ENCODE data around the gene MACF1. TPM values are rescaled to one million over a fixed set of nuclear protein-coding genes. Genes with fewer than 3 reads are reported as not detected.

The MACF1 gene
- total RNA-seq, 4 donors from 2014 or later: 210 to 602 (median 573) TPM

DNA sequence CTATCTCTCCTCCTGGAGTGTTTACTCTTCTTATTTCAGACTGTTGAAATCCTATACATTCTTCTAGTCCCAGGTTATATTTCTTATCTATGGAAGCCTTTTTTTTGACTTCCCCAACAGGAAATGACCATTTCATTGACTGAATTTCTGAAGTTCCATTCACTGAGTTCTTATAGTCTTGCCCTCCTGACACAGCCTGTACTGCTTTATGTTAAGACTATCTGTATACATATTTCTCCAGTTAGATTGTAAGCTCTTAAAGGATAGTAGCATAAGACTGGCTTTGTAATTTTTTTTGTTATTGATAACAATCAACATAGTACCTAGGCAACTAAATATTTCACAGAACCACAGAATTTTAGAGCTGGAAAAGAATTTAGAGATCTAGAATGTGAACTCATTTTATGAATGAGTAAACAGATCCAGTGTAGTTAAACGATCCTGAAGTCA lies 14.9 kb upstream of the MACF1 start:
- no peaks in the 10 kb centered on the region for H3K9me3 ChIP-seq
- no peaks in the 10 kb centered on the region for H3K27me3 ChIP-seq
- TF ChIP-seq POLR2A (IDR thresholded peaks at IDR 0.05): no peak
- TF ChIP-seq, protein P1, sequence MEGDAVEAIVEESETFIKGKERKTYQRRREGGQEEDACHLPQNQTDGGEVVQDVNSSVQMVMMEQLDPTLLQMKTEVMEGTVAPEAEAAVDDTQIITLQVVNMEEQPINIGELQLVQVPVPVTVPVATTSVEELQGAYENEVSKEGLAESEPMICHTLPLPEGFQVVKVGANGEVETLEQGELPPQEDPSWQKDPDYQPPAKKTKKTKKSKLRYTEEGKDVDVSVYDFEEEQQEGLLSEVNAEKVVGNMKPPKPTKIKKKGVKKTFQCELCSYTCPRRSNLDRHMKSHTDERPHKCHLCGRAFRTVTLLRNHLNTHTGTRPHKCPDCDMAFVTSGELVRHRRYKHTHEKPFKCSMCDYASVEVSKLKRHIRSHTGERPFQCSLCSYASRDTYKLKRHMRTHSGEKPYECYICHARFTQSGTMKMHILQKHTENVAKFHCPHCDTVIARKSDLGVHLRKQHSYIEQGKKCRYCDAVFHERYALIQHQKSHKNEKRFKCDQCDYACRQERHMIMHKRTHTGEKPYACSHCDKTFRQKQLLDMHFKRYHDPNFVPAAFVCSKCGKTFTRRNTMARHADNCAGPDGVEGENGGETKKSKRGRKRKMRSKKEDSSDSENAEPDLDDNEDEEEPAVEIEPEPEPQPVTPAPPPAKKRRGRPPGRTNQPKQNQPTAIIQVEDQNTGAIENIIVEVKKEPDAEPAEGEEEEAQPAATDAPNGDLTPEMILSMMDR (IDR thresholded peaks at IDR 0.05): no peak
- no peaks in the 10 kb centered on the region for H3K36me3 ChIP-seq
- H3K4me3 ChIP-seq: no peak overlapping the region
- no peak for DNase-seq
- intact Hi-C loops (cut with DNase I; ENCODE audit: low total_unique reads): loop anchor here (5.0 kb wide), 1 partner anchor 82 kb away; no protein-coding TSS in a partner anchor
- H3K27ac ChIP-seq: peak overlapping the region; percentile 25 to 45
- peaks cover 0 to 3% of the 10 kb centered on the region in 2 donors for H3K4me1 ChIP-seq

DNA sequence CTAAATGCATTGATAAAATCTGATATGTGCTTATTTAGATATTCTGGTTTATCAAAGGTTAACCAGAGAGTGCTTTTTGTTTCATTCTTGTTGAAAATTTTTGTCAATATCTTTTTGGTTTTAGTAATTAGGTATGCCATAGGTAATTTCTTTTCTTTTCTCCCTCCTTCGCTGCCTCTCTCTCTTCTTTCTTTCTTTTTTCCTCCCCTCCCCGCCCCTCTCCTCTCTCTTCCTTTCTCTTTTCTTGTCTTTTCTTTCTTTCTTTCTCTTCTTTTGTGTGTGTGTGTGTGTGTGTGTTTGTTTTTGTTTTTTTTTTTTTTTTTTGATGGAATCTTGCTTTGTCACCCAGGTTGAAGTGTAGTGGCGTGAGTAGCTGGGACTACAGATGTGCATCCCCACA lies 14.4 kb upstream of the MACF1 start:
- H3K27ac ChIP-seq: peak overlapping the region in 1 of 2 donors; percentile 45
- H3K27me3 ChIP-seq: no peaks in the 10 kb centered on the region
- H3K9me3 ChIP-seq: no peaks in the 10 kb centered on the region
- TF ChIP-seq, protein P1 (IDR thresholded peaks at IDR 0.05): no peak
- TF ChIP-seq POLR2A (IDR thresholded peaks at IDR 0.05): no peak
- intact Hi-C loops (cut with DNase I; ENCODE audit: low total_unique reads): no loop called here
- peaks cover 0 to 3% of the 10 kb centered on the region in 2 donors for H3K4me1 ChIP-seq
- no peak for DNase-seq
- H3K4me3 ChIP-seq: no peak overlapping the region
- H3K36me3 ChIP-seq: no peaks in the 10 kb centered on the region

DNA sequence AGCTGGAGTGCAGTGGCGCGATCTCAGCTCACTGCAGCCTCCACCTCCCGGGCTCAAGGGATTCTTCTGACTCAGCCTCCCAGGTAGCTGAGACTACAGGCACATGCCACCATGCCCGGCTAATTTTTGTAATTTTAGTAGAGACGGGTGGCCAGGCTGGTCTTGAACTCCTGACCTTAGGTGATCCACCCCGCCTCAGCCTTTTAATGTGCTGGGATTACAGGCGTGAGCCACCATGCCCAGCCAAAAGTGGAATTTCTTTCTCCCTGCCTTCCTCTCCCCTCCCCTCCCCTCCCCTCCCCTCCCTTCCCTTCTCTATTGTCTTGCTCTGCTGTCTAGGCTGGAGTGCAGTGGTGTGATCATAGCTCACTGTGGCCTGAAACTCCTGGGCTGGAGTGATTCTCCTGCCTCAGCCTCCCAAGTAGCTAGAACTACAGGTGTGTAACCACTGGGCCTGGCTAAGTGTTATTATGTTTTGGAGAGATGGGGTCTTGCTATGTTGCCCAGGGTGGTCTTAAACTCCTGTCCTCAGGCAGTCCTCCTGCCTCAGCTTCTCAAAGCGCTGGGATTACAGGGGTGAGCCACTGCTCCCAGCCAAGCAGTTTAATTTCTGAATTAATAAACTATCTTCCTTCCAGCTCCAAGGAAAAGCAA lies 10.0 kb upstream of the MACF1 start:
- no peak for TF ChIP-seq POLR2A (IDR thresholded peaks at IDR 0.05)
- Histone ChIP-seq H3K4me1 (peaks cover 0 to 8% of the 10 kb centered on the region in 2 donors), H3K27me3 (no peaks in the 10 kb centered on the region), H3K27ac (peak overlapping the region; percentile 93 to 99), H3K9me3 (no peaks in the 10 kb centered on the region), H3K36me3 (no peaks in the 10 kb centered on the region), H3K4me3 (no peak overlapping the region)
- intact Hi-C loops (cut with DNase I; ENCODE audit: low total_unique reads): no loop called here
- no peak for DNase-seq

DNA sequence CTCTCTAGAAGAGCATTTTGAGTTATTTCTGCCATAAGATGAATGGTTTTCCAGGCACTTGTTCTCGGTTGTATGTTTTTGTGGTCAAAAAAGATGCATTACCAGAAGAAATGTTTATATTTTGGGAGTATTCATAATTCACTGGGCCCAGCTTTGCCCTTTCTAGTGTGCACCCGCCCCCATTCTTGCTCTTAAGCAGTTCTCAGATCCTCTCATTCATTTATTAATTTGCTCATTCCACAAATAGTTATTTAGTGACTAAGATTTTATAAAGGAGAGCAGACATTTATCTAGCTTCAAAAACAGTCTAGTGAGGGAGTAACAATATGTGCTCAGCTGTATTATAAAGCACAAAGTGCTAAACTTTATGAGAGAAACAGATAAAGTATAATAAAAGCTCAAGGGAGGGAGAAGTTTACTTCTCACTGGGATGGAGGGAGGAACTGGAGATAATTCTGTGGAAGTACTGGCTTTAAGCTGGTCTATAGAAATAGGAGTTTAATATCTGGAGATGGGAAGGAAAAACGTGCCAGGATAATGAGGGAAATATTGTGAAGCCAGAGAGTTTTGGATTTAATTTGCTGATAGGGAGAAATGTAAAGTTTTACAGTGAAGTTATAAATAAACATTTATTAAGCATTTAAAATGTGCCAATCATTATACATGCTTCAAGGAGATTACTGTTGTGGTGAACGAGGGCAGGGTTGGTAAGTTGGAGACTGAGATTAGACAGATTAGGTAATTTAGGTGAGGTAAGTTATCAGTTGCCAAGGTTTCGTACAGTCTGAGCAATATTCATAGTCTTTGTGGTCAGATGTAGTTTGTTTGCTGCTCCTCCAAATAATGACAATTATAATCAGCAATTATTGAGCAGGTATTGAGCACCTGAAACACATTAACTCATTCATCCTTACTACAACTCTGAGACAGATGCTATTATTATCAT lies 9.1 kb upstream of the MACF1 start:
- intact Hi-C loops (cut with DNase I; ENCODE audit: low total_unique reads): no loop called here
- Histone ChIP-seq H3K27ac (peak overlapping the region; percentile 93 to 99), H3K4me1 (peaks cover 0 to 8% of the 10 kb centered on the region in 2 donors)

DNA sequence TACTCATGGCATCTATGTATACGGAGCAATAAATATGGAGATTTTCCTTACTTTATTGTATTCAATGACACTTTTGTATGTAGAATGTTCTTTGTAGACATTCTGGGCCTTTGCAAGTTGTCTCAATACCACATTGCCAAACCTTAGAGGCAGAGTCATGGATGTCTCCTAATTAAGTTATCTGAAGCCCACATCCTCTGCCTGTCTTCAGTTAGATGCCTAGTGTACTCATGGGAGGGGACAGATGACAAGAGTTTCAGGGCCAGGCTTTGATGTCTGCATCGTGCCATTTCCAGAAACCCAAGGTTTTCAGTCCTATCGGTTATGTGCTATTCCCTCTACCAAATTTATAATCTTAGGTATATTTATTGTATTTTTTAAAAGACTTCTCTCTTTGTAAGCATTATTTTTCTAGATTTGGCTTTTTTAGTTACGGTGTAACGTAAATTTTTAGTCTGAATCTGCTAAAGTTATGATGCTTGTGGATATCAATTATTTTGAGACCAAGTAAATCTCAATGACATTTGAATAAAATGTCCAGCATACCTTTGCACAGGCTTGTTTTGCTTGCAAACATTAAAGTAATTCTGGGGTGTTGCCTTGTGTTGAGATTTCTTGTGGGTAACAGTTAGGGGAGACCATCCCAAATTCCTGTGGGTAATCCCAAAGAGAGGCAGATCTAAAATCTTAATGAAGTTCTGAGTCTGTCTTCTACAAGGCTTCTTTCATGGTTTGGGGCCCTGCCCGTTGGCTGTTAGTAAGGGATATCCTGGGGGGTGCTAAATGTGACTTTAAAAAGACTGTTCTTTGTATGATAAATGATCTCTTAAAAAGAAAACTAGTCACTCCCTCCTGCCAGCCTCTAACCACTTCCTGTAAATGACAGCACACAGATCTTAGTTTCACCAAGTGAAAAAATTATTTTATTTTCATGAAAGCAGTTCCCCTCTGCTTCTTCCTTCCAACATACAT lies 8.0 kb upstream of the MACF1 start:
- Histone ChIP-seq H3K9me3 (no peaks in the 10 kb centered on the region), H3K27ac (peak overlapping the region; percentile 93 to 99), H3K36me3 (no peaks in the 10 kb centered on the region), H3K4me3 (no peak overlapping the region), H3K27me3 (no peaks in the 10 kb centered on the region), H3K4me1 (peaks cover 0 to 6% of the 10 kb centered on the region in 2 donors)
- DNase-seq: no peak
- TF ChIP-seq, protein P1 (IDR thresholded peaks at IDR 0.05): no peak
- TF ChIP-seq POLR2A (IDR thresholded peaks at IDR 0.05): no peak
- intact Hi-C loops (cut with DNase I; ENCODE audit: low total_unique reads): no loop called here

More for the DNA sequence above, 9.1 kb upstream of the MACF1 start:
- Histone ChIP-seq H3K27me3 (no peaks in the 10 kb centered on the region), H3K4me3 (no peak overlapping the region), H3K36me3 (no peaks in the 10 kb centered on the region), H3K9me3 (no peaks in the 10 kb centered on the region)
- no peak for TF ChIP-seq POLR2A (IDR thresholded peaks at IDR 0.05)
- DNase-seq: no peak

All from uterus (tissue), 4 donors.